GM18519 (cell line): ENCODE data around the gene NALCN.

ENCODE experiments used
- ATAC-seq: cut with Tn5 transposase; IDR thresholded peaks from one replicate; pipeline ENCODE4 v1.9.1; 2021; ENCODE audit warnings: mild to moderate bottlenecking, moderate library complexity; ENCODE audit not compliant: unreplicated experiment, low FRiP score

Gene NALCN

GRCh38 chr13:101053301-101054093 is 362.8 kb downstream of the NALCN start:
- no peak for ATAC-seq

DNA sequence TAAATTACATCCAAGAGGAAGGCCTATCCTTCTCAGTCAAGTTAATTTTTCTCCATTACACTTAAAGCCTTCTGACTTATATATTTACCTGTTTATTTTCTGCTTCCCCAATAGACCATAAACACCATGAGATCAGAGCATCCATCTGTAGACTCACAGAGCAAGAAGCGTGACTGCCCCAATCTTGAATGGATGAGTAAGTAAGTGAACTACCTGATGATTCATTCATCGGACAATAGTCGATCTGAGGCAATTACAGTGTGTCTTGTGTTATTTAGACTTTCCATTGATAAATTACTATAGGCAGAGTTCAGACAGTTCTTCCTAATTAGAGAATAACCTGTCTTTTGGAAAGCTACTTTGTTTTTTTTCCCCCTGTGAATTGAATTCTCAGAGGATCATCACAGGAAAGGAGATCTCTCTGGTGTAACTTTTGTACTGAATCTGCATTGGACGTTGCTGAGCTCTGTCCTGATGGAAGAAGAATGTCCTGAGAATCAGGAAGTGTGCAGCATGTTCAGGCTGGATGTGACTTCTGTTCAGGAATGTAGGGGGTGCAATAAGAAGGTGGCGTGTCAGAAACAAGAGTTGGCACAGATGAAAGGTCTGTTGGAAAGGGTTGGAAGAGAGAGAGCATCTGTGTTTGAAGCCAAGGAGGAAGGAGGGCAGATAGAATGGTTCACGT is 367.0 kb downstream of the NALCN start:
- no peak for ATAC-seq

- ATAC-seq = no peak
Measured at GRCh38 chr13:101036546-101036945, 379.8 kb downstream of the NALCN start.

GRCh38 chr13:101035119-101035620 is 381.1 kb downstream of the NALCN start:
- no peak for ATAC-seq

DNA sequence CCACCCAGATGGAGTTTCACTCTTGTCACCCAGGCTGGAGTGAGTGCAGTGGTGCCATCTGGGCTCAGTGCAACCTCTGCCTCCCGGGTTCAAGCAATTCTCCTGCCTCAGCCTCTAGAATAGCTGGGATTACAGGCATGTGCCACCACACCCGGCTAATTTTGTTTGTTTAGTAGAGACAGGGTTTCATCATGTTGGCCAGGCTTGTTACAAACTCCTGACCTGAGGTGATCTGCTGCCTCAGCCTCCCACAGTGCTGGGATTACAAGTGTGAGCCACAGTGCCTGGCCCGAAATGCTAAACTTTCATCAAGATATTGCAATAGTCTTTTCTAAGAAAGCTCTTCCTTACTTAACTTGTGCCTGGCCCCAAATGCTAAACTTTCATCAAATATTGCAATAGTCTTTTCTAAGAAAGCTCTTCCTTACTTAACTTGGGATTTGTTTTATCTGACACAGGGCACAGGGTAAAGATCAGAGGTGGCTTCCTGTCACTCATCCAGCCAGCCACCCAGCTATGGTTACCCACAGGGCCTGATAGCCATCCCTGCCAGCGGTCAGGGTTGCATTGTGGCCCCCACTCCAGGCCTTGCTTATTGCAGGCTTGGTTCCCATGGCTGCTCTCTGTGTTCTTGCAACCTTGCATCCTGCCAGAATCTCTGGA is 389.4 kb downstream of the NALCN start:
- ATAC-seq = no peak

GRCh38 chr13:101026328-101026727 is 390.0 kb downstream of the NALCN start:
- no peak for ATAC-seq

- ATAC-seq = no peak
Measured at GRCh38 chr13:101025925-101026324, 390.4 kb downstream of the NALCN start.

GRCh38 chr13:101025519-101025918 is 390.8 kb downstream of the NALCN start:
- ATAC-seq = no peak

DNA sequence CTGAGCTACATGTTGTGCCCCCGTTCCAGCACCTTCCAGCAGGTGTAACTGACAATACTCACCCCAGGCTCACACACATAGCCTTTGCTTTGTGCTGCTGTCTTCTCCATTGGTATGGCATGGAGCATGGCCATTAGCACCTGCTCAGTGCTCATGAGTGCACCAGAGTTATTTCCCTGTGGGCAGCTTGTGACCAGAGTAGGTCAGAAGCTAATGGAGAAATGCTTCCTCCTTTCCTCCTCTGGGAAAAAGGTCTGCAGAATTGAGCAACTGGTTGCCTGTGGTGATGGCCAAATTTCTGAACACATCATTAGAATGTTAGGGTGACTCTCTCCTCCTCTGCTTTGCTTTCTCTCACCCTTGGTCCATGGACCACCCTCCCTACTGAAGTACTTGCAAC is 397.2 kb downstream of the NALCN start:
- no peak for ATAC-seq

GRCh38 chr13:101018720-101019119 is 397.6 kb downstream of the NALCN start:
- ATAC-seq = no peak

DNA sequence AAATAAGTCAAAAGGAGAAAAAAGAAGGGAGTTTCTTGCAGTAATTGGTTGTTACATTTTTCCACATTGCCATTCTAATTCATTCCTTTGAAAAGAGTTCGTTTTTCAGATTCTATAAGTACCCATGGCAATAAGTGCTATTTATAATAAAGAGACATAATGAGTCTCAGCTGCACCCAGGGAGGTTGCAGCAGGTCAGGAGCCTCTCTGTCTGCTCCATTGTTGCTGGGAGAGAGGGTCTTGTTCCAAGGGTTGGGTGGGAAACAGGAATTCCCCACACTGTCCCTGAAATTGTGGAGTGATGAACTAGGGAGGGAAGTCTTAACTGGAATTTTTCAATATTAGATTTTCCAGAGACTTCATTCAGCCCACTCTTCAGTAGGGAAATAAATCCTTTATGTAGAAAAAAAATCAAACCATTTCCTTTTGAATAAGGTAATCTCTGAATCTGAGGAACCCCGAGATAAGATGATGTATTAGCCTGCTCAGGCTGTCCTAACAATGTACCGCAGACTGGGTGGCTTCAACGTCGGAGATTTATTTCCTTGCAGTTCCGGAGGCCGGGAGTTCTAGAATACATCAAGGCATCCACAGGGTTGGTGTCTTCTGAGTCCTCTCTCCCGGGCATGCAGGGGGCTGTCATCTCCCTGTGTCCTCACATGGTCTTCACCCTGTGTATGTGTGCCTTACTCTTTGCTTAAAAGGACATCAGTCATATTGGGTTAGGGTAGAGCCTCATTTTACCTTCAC is 399.0 kb downstream of the NALCN start:
- no peak for ATAC-seq

DNA sequence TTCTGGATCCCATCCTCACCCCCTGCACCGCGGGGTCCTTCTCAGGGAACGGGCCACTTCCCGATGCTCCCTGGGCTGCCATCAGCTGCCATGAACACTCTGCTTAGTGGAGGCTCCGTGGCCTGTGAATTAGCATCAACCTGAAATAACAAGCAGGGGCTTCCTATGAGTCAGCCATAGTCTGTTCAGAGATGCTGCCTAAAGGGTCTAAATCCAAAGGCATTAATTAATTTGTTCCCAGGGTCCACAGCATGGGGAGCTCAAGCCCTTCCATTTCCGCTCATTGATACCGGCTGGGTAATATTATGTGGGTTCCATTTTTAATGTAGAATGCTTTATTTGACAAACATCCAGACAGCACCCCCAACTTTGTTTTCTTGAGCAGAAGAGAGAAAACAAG is 399.8 kb downstream of the NALCN start:
- ATAC-seq = no peak

GRCh38 chr13:101013245-101013644 is 403.1 kb downstream of the NALCN start:
- no peak for ATAC-seq

- ATAC-seq = no peak
Measured at GRCh38 chr13:101010100-101010499, 406.2 kb downstream of the NALCN start.

GRCh38 chr13:101007245-101007644 is 409.1 kb downstream of the NALCN start:
- no peak for ATAC-seq
